K562 (cell line): ENCODE results near the gene ARFGAP3. TPM values are rescaled to one million over a fixed set of nuclear protein-coding genes. Genes with fewer than 3 reads are reported as not detected.

Source experiments
- KAT8 ChIP-seq: fragments of 450-650 bp; IDR thresholded peaks from 2 replicates; pipeline ENCODE4 v1.6.1; 2016; ENCODE audit warnings: low read depth, mild to moderate bottlenecking
- SP2 ChIP-seq: IDR thresholded peaks from 2 replicates; pipeline ENCODE4 v1.6.1; 2011; ENCODE audit warnings: mild to moderate bottlenecking, low read depth, low read length, moderate library complexity; ENCODE audit not compliant: poor library complexity, severe bottlenecking; ENCODE audit errors: extremely low read depth
- TOE1 ChIP-seq, 2 experiments: fragments of 450-650 bp in 1 of 2; sonication (generic) in 1 of 2; formaldehyde crosslinking in 1 of 2; IDR thresholded peaks; 2 replicates each; pipeline versions ENCODE4 v1.7.1 to v1.8.0; 2016 to 2022; ENCODE audit warnings: borderline replicate concordance in 2 of 2, mild to moderate bottlenecking in 2 of 2, antibody characterized with exemption in 1 of 2, inconsistent platforms in 1 of 2, low read depth in 1 of 2, missing genetic modification reagents in 1 of 2, moderate library complexity in 1 of 2
- polyA plus RNA-seq, 8 experiments: library from polyadenylated mRNA; depleted of rRNA in 4 of 8; stranded (reverse) in 5 of 8; unstranded in 3 of 8; fragments of >200 nt; fragmentation: Nextera tagmentation in 2 of 8; fragmentation: Illumina TruSeq in 1 of 8; extraction: Ambion mirVana in 2 of 8; extraction: Trizol in 1 of 8; gene quantifications; 2 replicates each; pipeline versions ENCODE4 v1.2.1 to v1.2.3, GENCODE V29; 2011 to 2014; ENCODE audit warnings: inconsistent platforms in 1 of 8, missing spikeins in 1 of 8
- total RNA-seq, 7 experiments: library from RNA; depleted of rRNA in 6 of 7; stranded (reverse); fragments of >200 nt in 6 of 7; fragmentation: Illumina TruSeq in 2 of 7; extraction: Trizol in 2 of 7; gene quantifications; 2 replicates each; pipeline versions ENCODE4 v1.2.1 to v1.2.3, GENCODE V29; 2011 to 2021; ENCODE audit warnings: low replicate concordance in 1 of 7
- TF ChIP-seq, protein P1 (sequence below): sonication (generic); formaldehyde crosslinking; IDR thresholded peaks from 2 replicates; pipeline ENCODE4 v1.8.0; 2022; ENCODE audit warnings: mild to moderate bottlenecking, missing genetic modification reagents, borderline replicate concordance
- TF ChIP-seq, protein P2 (sequence below), 2 experiments: IDR thresholded peaks; 2 replicates each; pipeline ENCODE4 v1.6.1; 2011; ENCODE audit warnings: borderline replicate concordance in 1 of 2, control low read depth in 1 of 2, low read depth in 1 of 2, low read length in 1 of 2, mild to moderate bottlenecking in 1 of 2, mixed read lengths in 1 of 2, moderate library complexity in 1 of 2; ENCODE audit not compliant: insufficient read depth in 1 of 2, insufficient read length in 1 of 2, poor library complexity in 1 of 2, severe bottlenecking in 1 of 2; ENCODE audit errors: extremely low read depth in 1 of 2
- TF ChIP-seq, protein P3 (sequence below): conservative IDR thresholded peaks from 2 replicates; pipeline ENCODE4 v1.6.1; 2011; ENCODE audit warnings: low read depth, mild to moderate bottlenecking, low read length; ENCODE audit not compliant: control insufficient read depth
- TF ChIP-seq, protein P4 (sequence below), 3 experiments: fragments of 200-800 bp in 1 of 3; fragments of 250-450 bp in 1 of 3; fragments of 450-650 bp in 1 of 3; sonication (Bioruptor Pico) in 1 of 3; sonication (Bioruptor generic) in 1 of 3; formaldehyde crosslinking in 1 of 3; IDR thresholded peaks; 2 replicates each; pipeline versions ENCODE4 v1.6.1 to v1.8.0; 2016 to 2022; ENCODE audit warnings: mild to moderate bottlenecking in 2 of 3, missing genetic modification characterization in 2 of 3, missing compliant biosample characterization in 1 of 3, moderate library complexity in 1 of 3
- TF ChIP-seq, protein P5 (sequence below): fragments of 250-450 bp; sonication (Bioruptor Pico); IDR thresholded peaks from 2 replicates; pipeline ENCODE4 v1.4.0; 2020; ENCODE audit warnings: mild to moderate bottlenecking
- TF ChIP-seq, protein P6 (sequence below): fragments of 250-450 bp; sonication (Bioruptor Pico); IDR thresholded peaks from 2 replicates; pipeline ENCODE4 v1.5.0; 2021; ENCODE audit warnings: mild to moderate bottlenecking, borderline replicate concordance

The ARFGAP3 gene
- total and polyA plus RNA-seq, 9 of the 15 experiments (the other 6 are each of a cell fraction or from before 2014, with no cell fraction given) = 14.2 to 31.9 (median 22.7) TPM

DNA sequence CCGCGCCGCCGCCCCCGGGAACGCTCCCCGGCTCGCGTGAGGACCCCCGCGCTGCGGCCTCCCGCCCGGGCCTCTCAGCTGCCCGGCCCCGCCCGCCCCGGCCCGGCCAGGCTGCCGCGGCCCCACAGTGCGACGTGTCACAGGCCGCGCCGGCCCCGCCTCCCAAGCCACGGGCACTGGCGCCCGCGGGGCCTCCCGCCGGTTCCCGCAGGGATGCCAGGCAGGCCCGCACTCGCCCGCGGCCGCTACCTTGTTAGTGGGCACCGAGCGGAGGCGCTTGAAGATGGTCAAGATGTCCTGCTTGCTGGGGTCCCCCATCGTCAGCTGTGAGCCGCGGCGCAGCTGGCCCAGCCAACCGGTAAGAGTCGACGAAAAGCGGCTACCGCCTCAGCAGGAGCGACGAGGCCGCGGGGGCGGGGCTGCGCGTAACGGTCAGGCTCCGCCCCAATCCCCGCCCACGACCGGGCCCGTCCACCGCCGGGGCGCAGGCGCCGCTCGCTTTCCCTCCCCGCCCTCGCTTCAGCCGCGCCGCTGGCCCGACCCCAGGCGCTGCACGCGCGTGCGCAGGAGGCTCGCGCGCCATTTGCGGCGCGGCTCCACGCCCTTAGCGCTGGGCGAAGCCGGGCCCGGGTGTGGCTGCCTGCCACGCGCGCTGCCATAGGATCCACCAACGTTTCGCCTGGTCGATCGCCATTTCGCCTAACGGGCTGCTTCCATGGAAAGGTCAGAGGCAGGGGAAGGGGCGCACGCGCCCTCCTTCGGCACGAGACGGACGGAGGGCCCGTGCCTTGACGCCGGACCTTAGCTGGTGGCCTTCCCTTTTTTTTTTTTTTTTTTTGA lies at the start of gene ARFGAP3 (continued):
- TF ChIP-seq, protein P1, sequence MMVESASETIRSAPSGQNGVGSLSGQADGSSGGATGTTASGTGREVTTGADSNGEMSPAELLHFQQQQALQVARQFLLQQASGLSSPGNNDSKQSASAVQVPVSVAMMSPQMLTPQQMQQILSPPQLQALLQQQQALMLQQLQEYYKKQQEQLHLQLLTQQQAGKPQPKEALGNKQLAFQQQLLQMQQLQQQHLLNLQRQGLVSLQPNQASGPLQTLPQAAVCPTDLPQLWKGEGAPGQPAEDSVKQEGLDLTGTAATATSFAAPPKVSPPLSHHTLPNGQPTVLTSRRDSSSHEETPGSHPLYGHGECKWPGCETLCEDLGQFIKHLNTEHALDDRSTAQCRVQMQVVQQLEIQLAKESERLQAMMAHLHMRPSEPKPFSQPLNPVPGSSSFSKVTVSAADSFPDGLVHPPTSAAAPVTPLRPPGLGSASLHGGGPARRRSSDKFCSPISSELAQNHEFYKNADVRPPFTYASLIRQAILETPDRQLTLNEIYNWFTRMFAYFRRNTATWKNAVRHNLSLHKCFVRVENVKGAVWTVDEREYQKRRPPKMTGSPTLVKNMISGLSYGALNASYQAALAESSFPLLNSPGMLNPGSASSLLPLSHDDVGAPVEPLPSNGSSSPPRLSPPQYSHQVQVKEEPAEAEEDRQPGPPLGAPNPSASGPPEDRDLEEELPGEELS (CRISPR knock-in tag) = no peak
- no peak for TF ChIP-seq KAT8
- no peak for TF ChIP-seq TOE1 (IDR thresholded peaks at IDR 0.05; ENCODE audit: borderline replicate concordance)
- no peak for TF ChIP-seq TOE1 (CRISPR knock-in tag; IDR thresholded peaks at IDR 0.05; ENCODE audit: borderline replicate concordance, low read depth)
- TF ChIP-seq, protein P2, sequence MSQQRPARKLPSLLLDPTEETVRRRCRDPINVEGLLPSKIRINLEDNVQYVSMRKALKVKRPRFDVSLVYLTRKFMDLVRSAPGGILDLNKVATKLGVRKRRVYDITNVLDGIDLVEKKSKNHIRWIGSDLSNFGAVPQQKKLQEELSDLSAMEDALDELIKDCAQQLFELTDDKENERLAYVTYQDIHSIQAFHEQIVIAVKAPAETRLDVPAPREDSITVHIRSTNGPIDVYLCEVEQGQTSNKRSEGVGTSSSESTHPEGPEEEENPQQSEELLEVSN (IDR thresholded peaks at IDR 0.05; ENCODE audit: borderline replicate concordance in 1 of 2, extremely low read depth in 1 of 2, insufficient read depth in 1 of 2, insufficient read length in 1 of 2, low read depth in 1 of 2, low read length in 1 of 2, poor library complexity in 1 of 2, severe bottlenecking in 1 of 2) = peak; percentile 100
- TF ChIP-seq, protein P3, sequence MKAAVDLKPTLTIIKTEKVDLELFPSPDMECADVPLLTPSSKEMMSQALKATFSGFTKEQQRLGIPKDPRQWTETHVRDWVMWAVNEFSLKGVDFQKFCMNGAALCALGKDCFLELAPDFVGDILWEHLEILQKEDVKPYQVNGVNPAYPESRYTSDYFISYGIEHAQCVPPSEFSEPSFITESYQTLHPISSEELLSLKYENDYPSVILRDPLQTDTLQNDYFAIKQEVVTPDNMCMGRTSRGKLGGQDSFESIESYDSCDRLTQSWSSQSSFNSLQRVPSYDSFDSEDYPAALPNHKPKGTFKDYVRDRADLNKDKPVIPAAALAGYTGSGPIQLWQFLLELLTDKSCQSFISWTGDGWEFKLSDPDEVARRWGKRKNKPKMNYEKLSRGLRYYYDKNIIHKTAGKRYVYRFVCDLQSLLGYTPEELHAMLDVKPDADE = 0 out of 2 replicates have a peak, but pooled peaks have one; percentile 25
- TF ChIP-seq, protein P4, sequence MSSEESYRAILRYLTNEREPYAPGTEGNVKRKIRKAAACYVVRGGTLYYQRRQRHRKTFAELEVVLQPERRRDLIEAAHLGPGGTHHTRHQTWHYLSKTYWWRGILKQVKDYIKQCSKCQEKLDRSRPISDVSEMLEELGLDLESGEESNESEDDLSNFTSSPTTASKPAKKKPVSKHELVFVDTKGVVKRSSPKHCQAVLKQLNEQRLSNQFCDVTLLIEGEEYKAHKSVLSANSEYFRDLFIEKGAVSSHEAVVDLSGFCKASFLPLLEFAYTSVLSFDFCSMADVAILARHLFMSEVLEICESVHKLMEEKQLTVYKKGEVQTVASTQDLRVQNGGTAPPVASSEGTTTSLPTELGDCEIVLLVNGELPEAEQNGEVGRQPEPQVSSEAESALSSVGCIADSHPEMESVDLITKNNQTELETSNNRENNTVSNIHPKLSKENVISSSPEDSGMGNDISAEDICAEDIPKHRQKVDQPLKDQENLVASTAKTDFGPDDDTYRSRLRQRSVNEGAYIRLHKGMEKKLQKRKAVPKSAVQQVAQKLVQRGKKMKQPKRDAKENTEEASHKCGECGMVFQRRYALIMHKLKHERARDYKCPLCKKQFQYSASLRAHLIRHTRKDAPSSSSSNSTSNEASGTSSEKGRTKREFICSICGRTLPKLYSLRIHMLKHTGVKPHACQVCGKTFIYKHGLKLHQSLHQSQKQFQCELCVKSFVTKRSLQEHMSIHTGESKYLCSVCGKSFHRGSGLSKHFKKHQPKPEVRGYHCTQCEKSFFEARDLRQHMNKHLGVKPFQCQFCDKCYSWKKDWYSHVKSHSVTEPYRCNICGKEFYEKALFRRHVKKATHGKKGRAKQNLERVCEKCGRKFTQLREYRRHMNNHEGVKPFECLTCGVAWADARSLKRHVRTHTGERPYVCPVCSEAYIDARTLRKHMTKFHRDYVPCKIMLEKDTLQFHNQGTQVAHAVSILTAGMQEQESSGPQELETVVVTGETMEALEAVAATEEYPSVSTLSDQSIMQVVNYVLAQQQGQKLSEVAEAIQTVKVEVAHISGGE (CRISPR knock-in tag; IDR thresholded peaks at IDR 0.05) = peak in 1 of 3 experiments; percentile 34; a peak in 1 of 6 replicates
- TF ChIP-seq SP2 = no peak
- TF ChIP-seq, protein P5, sequence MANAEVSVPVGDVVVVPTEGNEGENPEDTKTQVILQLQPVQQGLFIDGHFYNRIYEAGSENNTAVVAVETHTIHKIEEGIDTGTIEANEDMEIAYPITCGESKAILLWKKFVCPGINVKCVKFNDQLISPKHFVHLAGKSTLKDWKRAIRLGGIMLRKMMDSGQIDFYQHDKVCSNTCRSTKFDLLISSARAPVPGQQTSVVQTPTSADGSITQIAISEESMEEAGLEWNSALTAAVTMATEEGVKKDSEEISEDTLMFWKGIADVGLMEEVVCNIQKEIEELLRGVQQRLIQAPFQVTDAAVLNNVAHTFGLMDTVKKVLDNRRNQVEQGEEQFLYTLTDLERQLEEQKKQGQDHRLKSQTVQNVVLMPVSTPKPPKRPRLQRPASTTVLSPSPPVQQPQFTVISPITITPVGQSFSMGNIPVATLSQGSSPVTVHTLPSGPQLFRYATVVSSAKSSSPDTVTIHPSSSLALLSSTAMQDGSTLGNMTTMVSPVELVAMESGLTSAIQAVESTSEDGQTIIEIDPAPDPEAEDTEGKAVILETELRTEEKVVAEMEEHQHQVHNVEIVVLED (CRISPR knock-in tag) = no peak
- TF ChIP-seq, protein P6, sequence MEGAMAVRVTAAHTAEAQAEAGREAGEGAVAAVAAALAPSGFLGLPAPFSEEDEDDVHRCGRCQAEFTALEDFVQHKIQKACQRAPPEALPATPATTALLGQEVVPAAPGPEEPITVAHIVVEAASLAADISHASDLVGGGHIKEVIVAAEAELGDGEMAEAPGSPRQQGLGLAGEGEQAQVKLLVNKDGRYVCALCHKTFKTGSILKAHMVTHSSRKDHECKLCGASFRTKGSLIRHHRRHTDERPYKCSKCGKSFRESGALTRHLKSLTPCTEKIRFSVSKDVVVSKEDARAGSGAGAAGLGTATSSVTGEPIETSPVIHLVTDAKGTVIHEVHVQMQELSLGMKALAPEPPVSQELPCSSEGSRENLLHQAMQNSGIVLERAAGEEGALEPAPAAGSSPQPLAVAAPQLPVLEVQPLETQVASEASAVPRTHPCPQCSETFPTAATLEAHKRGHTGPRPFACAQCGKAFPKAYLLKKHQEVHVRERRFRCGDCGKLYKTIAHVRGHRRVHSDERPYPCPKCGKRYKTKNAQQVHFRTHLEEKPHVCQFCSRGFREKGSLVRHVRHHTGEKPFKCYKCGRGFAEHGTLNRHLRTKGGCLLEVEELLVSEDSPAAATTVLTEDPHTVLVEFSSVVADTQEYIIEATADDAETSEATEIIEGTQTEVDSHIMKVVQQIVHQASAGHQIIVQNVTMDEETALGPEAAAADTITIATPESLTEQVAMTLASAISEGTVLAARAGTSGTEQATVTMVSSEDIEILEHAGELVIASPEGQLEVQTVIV (CRISPR knock-in tag) = no peak
